Measurements from ENCODE around the gene FER.
"Not testable (repeated sequence)": the region's sequence is repeated elsewhere in the genome, so short reads cannot be mapped to it uniquely, and the experiment has no call there.

Gene FER

GRCh38 chr5:108881133-108881532 is 133.4 kb downstream of the FER start:
- DNase-seq (ENCODE audit: low spot score) = no peak

DNA sequence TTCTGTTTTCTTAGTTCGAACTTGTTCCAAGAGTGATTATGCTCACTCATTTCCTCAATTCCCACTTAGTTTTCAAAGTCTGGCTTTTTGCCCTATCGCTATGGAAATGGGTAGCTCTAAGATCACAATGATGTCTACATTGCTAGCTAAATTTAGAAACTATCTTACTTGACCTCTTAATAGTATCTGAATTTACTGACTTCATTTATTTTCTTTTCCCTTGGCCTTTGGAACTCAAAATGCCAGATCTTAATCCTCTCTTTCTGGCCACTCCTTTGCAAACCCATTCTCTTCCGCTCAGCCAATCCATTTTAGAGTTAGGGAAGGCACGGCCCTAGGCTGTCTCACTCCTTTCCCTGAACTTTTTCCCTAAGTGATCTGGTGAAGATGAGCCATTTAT is 137.0 kb downstream of the FER start:
- no peak for DNase-seq (ENCODE audit: low spot score)

DNA sequence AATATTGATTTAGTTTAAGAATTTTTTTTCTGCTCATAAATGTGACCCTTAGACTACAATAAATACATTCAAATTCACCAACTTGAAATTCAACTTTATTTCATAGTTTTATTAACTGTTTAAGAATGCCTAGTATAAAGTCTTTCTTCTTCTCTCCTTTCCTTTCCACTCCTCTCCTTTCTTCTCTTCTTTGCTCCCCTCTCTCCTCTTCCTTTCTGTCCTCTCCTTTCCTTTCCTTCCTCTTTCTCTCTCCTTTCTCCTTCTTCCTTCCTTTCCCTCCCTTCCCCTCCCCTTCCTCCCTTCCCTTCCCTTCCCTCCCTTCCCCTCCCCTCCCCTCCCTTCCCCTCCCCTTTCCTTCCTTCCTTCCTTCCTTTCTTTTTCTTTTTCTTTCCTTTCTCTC is 150.6 kb downstream of the FER start:
- DNase-seq (ENCODE audit: low spot score) = no peak

DNA sequence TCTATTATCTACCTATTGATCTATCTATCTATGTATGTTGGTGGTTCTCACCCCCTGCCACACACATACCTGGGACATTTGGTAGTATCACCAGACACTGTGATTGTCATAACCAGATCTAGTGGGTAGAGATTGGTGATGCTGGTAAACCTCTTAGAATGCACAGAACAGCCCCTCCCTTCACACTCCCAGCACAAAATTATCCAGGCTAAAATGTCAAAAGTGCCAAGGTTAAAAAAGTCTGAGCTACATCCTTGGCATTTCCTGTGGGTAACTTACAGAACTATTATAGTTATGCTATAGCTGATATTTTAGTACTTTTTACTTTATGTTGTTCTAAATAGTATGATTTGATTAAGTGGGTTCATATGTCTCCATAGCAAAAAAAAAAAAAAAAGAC is 151.0 kb downstream of the FER start:
- DNase-seq (ENCODE audit: low spot score) = no peak

DNA sequence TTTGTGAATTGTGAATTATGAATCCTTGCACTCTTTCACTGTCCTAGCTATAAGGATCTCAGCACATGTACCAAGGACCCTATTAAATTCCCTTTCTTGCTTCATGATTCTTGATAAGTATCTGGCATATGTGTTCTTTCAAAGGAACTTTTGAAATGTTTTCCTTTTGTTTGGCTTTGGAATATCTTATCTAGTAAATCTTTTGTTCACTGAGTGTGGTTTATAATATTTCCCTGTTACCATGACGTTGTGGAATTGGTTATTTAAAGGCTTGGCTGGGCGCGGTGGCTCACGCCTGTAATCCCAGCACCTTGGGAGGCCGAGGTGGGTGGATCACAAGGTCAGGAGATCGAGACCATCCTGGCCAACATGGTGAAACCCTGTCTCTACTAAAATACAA is 151.5 kb downstream of the FER start:
- not testable (repeated sequence) for DNase-seq (ENCODE audit: low spot score)

DNA sequence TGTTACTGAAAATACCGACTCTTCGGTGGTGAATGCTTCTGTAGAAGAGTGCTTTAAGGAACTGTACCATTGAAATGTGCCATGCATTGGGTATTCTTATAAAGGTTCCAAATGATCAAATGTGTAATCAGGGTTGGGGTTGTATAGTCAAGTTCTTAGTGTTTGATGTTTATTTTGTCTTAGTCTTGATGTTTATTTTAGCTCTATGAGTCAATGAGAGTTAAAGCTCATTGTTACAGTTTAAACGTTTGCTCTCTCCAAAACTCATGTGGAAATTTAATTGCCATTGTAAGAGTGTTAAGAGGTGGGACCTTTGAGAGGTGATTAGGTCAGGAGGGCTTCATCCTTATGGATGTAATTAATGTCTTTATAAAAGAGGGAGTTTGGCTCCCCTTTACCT is 153.0 kb downstream of the FER start:
- no peak for DNase-seq (ENCODE audit: low spot score)

DNA sequence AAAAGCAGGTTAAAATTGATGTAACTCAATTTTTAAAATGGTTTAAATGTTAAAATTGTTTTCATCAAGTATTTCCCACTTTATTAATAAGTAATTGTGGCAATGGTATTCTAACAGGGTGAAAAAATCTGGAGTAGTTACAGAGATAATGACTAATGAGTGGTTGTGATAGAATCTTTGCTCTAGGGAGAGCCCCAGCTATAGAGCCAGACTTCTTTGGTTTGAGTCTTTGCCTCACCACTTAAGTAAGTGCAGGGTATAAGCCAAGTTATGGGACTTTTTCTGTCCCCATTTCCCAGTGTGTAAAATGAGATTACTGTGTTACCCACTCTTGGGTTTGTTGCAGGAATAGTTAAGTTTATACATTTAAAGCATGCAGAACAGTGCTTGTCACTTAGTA is 158.1 kb downstream of the FER start:
- no peak for DNase-seq (ENCODE audit: low spot score)

- DNase-seq (ENCODE audit: low spot score) = no peak
These were observed 162.9 kb downstream of the FER start for GRCh38 chr5:108910627-108911026.

- DNase-seq (ENCODE audit: low spot score) = no peak
These were observed 163.4 kb downstream of the FER start for GRCh38 chr5:108911055-108911454.

GRCh38 chr5:108917596-108917995 is 169.9 kb downstream of the FER start:
- no peak for DNase-seq (ENCODE audit: low spot score)

DNA sequence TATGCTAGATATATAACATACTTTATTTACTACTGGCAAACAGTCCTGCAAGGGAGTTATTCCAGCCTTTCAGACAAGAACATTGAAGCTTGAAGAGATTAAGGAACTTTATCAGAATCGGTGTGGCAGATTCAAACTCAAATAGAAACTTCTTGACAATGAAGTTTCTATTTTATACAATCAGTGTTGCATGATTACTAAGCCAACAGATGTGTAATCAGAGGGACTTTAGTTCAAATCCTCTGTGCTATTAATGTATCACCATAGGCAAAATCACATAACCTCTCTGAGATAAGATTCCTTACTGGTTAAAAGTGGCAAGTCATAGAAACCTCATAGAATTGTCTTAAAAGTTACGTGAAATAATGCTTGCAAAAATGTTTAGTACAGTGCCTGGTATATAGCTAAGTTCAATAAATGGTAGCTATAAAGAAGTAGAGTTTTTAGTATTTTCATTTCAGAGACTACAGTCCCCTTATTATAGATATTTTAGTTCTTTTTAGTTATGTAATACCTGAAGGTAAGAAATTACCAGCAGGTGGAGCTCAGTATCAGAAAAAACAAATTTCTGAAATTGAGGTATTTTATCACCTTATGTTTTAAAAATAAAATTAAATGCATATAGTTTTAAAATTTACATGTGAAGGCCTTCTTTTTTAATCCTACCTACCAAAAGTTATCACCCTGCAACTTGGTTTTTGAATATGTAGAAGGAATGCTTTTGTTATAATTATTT is 172.1 kb downstream of the FER start:
- no peak for DNase-seq (ENCODE audit: low spot score)

DNA sequence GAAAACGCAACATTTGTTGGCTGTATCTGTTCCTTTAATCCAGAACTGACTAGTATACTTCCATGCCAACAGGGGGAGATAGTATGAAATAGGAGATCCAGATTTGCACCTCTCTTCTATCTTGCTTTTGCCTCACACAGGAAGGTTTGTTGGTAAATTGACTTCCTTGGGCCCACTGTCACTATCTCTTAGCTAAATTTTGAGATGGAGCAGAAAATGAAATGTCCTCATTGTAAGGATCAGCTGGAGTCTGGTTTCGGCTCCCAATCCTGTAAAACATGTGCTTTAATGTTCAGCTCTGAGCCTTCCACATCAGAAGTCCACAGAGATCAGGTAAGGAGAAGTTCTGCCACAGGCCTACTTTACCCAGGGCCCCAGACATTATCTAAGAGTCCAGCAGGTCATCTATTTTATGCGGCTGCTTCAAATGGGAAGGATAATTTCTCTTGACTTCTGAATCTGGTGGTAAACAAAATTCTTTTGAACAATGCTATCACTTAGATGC is 176.8 kb downstream of the FER start:
- no peak for DNase-seq (ENCODE audit: low spot score)

DNA sequence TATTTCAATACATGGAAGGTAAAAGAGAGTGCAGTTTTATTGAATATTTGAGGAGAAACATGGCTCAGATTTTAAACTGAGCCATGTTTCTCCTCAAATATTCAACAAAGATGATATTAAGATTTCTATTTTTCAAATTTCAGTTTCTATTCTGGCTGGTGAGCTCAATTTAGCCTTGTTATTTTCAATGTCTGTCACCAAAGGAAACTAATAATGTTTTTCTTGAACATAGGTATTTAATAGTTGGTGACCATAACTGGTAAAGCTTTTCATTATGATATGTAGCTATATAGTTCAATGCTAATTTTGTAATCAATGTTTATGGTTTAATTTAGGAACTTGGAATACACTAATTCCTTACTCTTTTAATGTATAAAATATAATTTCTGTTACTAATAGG is 177.4 kb downstream of the FER start:
- DNase-seq (ENCODE audit: low spot score) = no peak

GRCh38 chr5:108930107-108930506 is 182.4 kb downstream of the FER start:
- no peak for DNase-seq (ENCODE audit: low spot score)

DNA sequence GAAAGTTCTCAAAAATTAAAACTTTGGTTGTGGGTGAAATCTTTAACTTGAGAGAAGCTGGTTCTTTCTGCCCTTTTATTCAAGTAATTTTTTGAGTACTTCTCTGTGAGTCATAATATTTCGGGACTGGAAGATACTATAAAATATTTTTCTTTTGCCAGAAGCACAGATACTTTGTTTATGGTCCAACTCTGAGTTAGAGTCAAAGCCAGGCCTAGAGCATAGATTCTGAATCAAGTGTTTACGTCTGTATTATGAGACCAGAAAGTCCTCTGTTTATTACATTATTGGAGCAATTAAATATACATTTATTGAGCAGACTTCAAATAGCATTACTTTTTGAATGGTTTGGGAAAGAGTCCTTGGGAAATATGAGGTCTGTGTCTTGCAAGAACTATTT is 187.9 kb downstream of the FER start:
- DNase-seq (ENCODE audit: low spot score) = no peak

- no peak for DNase-seq (ENCODE audit: low spot score)
These were observed 189.5 kb downstream of the FER start for GRCh38 chr5:108937221-108937620.

- no peak for DNase-seq (ENCODE audit: low spot score)
These were observed 192.8 kb downstream of the FER start for GRCh38 chr5:108940506-108940905.

GRCh38 chr5:108941746-108942145 is 194.0 kb downstream of the FER start:
- DNase-seq (ENCODE audit: low spot score) = no peak

DNA sequence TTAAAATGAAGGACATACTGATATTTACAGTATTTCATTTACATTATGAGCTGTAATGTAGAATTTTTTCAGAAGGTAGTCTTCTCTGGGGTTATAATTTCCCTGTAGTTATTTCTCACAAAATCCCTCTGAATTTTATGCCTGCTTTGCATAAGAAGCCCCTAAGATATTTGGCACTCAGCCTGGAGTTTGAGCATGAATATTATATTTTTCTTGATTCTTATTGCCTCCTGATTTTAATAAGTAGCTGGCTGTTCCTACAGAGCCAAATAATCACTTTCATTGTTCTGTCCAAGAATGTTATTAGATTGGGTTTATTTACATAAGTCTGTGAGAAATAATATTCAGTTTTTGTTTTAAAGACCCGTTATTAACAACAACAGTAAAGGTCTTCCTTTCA is 195.0 kb downstream of the FER start:
- no peak for DNase-seq (ENCODE audit: low spot score)

DNA sequence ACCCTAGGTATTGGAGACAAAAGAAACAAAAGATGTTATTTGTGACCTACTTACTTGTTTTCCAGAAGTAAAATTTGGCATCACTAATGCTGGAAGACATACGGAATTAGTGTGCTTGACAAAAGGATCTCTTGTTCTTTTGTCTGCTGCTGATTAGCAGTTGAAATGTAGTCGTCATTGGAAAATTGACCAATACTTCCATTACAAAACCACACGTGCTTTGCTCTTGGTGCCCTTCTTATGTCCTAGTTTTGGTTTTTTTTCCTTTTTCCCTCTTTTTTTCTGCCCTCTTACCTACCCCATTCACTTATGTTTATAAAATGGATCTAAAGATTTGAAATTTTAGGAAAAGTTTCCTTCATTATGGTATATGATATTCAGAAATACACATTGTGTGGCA is 197.4 kb downstream of the FER start:
- no peak for DNase-seq (ENCODE audit: low spot score)

- DNase-seq (ENCODE audit: low spot score) = no peak
These were observed 198.3 kb downstream of the FER start for GRCh38 chr5:108946008-108946407.

GRCh38 chr5:108947164-108947563 is 199.5 kb downstream of the FER start:
- DNase-seq (ENCODE audit: low spot score) = no peak

DNA sequence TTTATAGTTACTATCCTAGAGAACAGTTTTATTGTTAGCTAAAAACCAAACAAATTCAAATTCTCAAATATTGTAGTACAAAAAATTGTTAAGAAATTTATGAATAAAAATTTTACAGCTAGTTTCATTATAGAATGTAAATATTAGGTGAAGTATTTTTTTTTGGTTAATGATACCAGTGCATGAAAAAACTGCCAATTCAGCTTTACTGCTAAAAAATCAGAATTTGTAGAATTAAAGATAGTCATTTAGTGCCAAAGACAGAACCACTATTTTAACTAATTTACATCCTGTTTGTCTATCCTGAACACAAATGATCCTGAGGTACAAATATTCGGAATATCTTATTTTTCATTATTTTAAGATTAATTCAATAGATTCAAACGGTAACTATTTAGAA is 202.6 kb downstream of the FER start:
- DNase-seq (ENCODE audit: low spot score) = no peak

DNA sequence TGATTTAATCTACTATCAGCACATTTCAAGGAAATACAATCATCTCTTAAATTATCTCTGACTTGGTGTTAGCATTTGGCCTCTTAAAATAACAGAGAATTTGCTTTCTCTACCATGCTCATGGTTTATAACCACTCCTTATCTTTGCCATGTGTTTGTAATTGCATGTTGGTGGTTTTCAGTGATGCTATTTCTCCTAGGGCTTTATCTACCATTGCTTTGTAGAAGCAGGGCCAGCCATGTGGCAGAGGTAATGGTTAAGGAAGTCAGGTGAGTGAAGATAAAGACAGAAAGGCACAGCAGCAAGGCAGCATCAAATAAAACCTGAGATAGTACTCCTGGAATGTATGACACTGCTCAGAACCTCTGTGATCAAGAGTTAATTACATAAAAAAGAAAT is 206.2 kb downstream of the FER start:
- DNase-seq (ENCODE audit: low spot score) = no peak

Measured in Ammon's horn (tissue), 1 donor.